GM20431 (cell line): Measurements from ENCODE around the gene SMLR1.

Experiments used
- in situ Hi-C: fragments of 300-500 bp; cut with MseI, MboI; formaldehyde crosslinking; loops from one replicate; pipeline ENCODE4 v1.15.0; 2020; ENCODE audit warnings: low sequenced_read_pairs; ENCODE audit not compliant: unreplicated experiment

The SMLR1 gene

DNA sequence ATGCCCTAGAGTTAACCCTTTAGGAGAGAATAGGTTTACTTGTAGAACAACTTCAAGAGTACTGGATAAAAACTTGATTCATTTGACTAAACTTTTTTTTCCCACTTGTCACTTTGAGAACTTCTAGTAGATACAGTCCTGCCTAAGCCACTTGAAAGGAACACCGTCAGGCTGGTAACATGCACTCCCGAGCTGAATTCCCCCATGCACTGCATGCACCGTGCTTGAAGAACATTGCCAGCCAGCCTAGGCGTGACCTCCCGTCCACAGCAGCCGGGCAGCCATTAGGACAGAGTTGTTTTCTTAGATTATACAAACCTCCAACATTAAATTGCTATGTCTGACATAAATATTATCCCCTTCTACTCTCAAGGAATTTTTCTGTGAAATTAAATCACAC is 52.6 kb downstream of the SMLR1 start:
- in situ Hi-C loops: loop anchor here (10.0 kb wide), 1 partner anchor 245 kb away; no protein-coding TSS in a partner anchor

DNA sequence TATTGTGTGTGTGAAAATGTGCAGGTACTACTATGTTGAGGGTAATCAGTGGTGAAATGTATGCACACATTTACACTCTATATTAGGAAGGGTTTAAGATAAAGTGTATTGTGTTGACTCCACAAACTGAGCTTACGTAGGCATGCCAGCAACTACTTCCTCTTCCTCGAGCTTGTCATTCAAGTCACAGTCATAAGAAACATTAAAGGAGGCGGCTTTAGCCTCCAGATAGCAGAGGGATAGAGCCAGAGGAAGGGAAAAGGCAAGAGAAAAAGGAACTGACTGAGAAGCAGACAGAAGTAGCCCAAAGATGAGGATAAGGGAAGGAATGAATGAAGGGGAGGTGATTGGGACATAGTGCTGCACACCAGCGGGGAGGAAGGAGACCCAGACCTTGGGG is 55.2 kb downstream of the SMLR1 start:
- in situ Hi-C loops: loop anchor here (10.0 kb wide), 1 partner anchor 242 kb away; no protein-coding TSS in a partner anchor

DNA sequence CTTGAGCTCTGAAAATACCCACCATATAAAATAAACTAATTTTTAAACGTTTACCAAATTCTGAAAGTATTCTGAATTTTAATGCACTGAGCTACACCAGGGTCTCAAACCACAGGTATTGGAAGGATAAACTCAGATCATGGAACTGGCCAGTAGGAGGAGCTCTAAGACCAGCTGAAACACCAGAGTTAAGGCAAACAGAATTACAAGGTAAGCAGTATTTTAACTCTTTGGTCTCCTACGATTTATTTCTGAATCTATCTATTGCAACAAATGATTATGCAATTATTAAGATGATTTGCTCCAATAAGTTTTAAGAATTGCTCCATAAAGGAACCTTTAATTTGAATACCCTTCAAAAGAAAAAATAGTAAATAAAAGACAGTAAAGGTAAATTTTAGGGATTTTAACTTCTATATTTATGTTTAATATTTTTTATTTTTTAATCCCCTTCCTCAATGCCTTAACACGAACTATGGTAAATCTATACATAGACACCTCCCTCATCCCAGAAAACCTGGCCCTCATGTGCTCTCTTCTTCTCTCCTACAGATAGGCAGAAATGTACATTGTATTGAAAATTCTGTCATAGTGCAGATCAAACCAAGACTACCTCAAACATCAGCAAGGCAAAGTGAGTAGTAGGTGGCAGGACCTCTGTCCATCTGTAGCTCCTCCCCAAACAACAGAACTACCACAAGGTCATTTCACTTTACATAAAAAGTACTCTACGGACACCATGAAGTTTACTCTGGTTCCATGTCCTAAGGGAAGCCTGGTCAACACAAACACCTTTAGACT is 58.4 kb downstream of the SMLR1 start:
- in situ Hi-C loops: loop anchor here (10.0 kb wide), 1 partner anchor 239 kb away; no protein-coding TSS in a partner anchor
